Mammary epithelial cell (primary cell): ENCODE results near the gene IL6R.

ENCODE experiments used
- CTCF ChIP-seq, 2 donors: IDR thresholded peaks in 1 of 2; conservative IDR thresholded peaks in 1 of 2; 2 replicates each; pipeline ENCODE4 v1.5.1; 2011 to 2012; ENCODE audit warnings: inconsistent platforms in 2 of 2, low read length in 2 of 2, mild to moderate bottlenecking in 2 of 2, control low read depth in 1 of 2, low read depth in 1 of 2; ENCODE audit not compliant: insufficient read depth in 1 of 2; ENCODE audit errors: extremely low read depth in 1 of 2
- EZH2 ChIP-seq: IDR thresholded peaks from 2 replicates; pipeline ENCODE4 v1.6.1; 2012; ENCODE audit warnings: low read length, inconsistent platforms, borderline replicate concordance

DNA sequence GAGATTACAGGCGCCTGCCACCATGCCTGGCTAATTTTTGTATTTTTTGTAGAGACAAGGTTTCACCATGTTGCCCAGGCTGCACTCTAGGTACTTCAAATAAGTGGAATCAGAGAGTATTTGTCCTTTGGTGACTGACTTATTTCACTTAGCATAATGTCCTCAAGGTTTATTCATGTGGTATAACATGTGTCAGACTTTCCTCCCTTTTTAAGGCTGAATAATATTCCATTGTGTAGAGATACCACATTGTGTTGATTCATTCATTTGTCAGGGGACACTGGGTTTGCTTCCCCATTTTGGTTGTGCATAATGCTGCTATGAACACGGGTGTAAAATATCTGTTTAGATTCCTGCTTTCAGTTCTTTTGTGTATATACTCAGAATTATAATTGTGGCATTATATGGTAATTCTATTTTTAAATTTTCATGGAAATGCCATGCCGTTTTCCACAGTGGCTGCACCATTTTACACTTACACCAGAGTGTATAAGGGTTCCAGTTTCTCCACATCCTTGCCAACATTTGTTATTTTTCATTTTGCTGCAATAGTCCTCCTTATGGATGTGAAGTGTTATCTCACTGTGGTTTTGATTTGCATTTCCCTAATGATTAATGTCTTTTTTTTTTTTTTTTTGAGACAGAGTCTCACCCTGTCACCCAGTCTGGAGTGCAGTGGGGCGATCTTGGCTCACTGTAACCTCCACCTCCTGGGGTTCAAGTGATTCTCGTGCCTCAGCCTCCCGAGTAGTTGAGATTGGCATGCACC lies 35.1 kb downstream of the IL6R start:
- TF ChIP-seq CTCF (conservative IDR thresholded peaks at IDR 0.05 in 1 of 2, IDR thresholded peaks at IDR 0.05 in 1 of 2; ENCODE audit: extremely low read depth in 1 of 2, insufficient read depth in 1 of 2, low read depth in 1 of 2, low read length in 2 of 2) (no peak), EZH2 (no peak)
